K562 (cell line): ENCODE measurements around the gene UCKL1. TPM values are rescaled to one million over a fixed set of nuclear protein-coding genes. Genes with fewer than 3 reads are reported as not detected.

Source experiments
- CREM ChIP-seq: IDR thresholded peaks from 2 replicates; pipeline ENCODE4 v1.6.1; 2014; ENCODE audit warnings: antibody characterized with exemption, low read depth
- GTF2B ChIP-seq: IDR thresholded peaks from 2 replicates; pipeline ENCODE4 v1.6.1; 2011; ENCODE audit not compliant: insufficient read length; ENCODE audit errors: extremely low read depth
- HMGN3 ChIP-seq: IDR thresholded peaks from 2 replicates; pipeline ENCODE4 v1.6.1; 2011; ENCODE audit warnings: borderline replicate concordance, low read depth, mild to moderate bottlenecking, mixed read lengths, low read length; ENCODE audit not compliant: insufficient read length; ENCODE audit errors: extremely low read depth
- SAFB2 ChIP-seq: fragments of 200-400 bp; formaldehyde crosslinking; IDR thresholded peaks from 2 replicates; pipeline ENCODE4 v1.6.1; 2018; ENCODE audit warnings: borderline replicate concordance, low read length, low read depth, moderate library complexity; ENCODE audit not compliant: severe bottlenecking
- ZHX1 ChIP-seq: fragments of 150-350 bp; conservative IDR thresholded peaks from 2 replicates; pipeline ENCODE4 v1.6.1; 2014; ENCODE audit warnings: low read length
- ZNF232 ChIP-seq: sonication (generic); formaldehyde crosslinking; IDR thresholded peaks from 2 replicates; pipeline ENCODE4 v1.8.0; 2022; ENCODE audit warnings: mild to moderate bottlenecking, missing genetic modification reagents
- polyA plus RNA-seq, 8 experiments: library from polyadenylated mRNA; depleted of rRNA in 4 of 8; stranded (reverse) in 5 of 8; unstranded in 3 of 8; fragments of >200 nt; fragmentation: Nextera tagmentation in 2 of 8; fragmentation: Illumina TruSeq in 1 of 8; extraction: Ambion mirVana in 2 of 8; extraction: Trizol in 1 of 8; gene quantifications; 2 replicates each; pipeline versions ENCODE4 v1.2.1 to v1.2.3, GENCODE V29; 2011 to 2014; ENCODE audit warnings: inconsistent platforms in 1 of 8, missing spikeins in 1 of 8
- total RNA-seq, 7 experiments: library from RNA; depleted of rRNA in 6 of 7; stranded (reverse); fragments of >200 nt in 6 of 7; fragmentation: Illumina TruSeq in 2 of 7; extraction: Trizol in 2 of 7; gene quantifications; 2 replicates each; pipeline versions ENCODE4 v1.2.1 to v1.2.3, GENCODE V29; 2011 to 2021; ENCODE audit warnings: low replicate concordance in 1 of 7
- TF ChIP-seq, protein P1 (sequence below), 2 experiments: fragments of 450-650 bp; formaldehyde crosslinking in 1 of 2; IDR thresholded peaks; 2 replicates each; pipeline versions ENCODE4 v1.4.0 to v1.6.1; 2014 to 2020; ENCODE audit warnings: mild to moderate bottlenecking in 2 of 2, borderline replicate concordance in 1 of 2, low read depth in 1 of 2
- TF ChIP-seq, protein P2 (sequence below): fragments of 250-450 bp; sonication (Bioruptor Pico); IDR thresholded peaks from 2 replicates; pipeline ENCODE4 v1.4.0; 2020

The UCKL1 gene
- total and polyA plus RNA-seq, 9 of the 15 experiments (the other 6 are each of a cell fraction or from before 2014, with no cell fraction given) = 3.1 to 52.8 (median 24.2) TPM

DNA sequence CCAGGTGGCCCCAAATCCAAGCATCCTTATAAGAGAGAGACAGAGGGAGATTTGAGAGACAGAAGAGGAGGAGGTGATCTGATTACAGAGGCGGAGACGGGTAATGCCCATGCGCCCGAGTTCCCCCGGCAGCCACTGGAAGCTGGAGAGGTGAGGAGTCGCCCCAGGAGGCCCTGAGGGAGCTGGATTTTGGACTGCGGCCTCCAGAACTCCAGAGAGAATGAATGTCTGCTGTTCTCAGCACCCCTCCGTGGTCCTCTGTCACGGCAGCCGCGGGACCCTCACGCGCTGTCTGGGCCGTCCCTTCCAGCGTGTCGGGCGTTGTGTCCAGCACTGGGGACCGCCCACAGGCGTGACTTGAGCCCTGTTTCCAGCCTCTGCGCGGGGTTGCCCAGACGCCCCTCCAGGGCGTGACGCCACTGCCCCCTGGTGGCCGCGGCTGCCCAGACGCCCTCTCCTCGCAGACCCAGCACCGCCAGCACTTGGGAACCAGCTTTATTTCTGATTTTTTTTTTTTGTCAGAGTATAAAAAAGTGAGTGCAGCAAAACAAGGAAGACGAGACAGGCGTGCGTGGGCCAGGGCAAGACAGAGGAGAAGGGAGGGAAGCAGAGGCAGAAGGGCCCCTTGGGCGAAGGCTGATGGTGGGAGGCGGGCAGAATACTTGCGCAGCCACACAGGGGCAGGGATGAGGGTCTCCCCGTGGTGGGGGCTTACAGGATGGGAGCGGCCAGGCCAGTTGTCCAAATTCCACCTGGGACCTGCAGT lies 17.6 kb upstream of the UCKL1 start (continued):
- TF ChIP-seq, protein P1, sequence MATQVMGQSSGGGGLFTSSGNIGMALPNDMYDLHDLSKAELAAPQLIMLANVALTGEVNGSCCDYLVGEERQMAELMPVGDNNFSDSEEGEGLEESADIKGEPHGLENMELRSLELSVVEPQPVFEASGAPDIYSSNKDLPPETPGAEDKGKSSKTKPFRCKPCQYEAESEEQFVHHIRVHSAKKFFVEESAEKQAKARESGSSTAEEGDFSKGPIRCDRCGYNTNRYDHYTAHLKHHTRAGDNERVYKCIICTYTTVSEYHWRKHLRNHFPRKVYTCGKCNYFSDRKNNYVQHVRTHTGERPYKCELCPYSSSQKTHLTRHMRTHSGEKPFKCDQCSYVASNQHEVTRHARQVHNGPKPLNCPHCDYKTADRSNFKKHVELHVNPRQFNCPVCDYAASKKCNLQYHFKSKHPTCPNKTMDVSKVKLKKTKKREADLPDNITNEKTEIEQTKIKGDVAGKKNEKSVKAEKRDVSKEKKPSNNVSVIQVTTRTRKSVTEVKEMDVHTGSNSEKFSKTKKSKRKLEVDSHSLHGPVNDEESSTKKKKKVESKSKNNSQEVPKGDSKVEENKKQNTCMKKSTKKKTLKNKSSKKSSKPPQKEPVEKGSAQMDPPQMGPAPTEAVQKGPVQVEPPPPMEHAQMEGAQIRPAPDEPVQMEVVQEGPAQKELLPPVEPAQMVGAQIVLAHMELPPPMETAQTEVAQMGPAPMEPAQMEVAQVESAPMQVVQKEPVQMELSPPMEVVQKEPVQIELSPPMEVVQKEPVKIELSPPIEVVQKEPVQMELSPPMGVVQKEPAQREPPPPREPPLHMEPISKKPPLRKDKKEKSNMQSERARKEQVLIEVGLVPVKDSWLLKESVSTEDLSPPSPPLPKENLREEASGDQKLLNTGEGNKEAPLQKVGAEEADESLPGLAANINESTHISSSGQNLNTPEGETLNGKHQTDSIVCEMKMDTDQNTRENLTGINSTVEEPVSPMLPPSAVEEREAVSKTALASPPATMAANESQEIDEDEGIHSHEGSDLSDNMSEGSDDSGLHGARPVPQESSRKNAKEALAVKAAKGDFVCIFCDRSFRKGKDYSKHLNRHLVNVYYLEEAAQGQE (IDR thresholded peaks at IDR 0.05; ENCODE audit: borderline replicate concordance) = peak; percentile 84
- TF ChIP-seq, protein P1 (CRISPR knock-in tag; IDR thresholded peaks at IDR 0.05; ENCODE audit: low read depth) = no peak
- TF ChIP-seq CREM (peak; percentile 68; the same call in 1 of the 2 replicates), SAFB2 (no peak), ZHX1 (no peak), GTF2B (no peak), ZNF232 (CRISPR knock-in tag) (no peak), HMGN3 (peak; percentile 35)
- TF ChIP-seq, protein P2, sequence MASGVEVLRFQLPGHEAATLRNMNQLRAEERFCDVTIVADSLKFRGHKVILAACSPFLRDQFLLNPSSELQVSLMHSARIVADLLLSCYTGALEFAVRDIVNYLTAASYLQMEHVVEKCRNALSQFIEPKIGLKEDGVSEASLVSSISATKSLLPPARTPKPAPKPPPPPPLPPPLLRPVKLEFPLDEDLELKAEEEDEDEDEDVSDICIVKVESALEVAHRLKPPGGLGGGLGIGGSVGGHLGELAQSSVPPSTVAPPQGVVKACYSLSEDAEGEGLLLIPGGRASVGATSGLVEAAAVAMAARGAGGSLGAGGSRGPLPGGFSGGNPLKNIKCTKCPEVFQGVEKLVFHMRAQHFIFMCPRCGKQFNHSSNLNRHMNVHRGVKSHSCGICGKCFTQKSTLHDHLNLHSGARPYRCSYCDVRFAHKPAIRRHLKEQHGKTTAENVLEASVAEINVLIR = no peak
